Hippocampal formation (tissue), 2 donors: ENCODE measurements around the gene DNAJC5.

ENCODE experiments used
- DNase-seq, 2 donors: peaks; one replicate each; lab custom pipeline; 2025; lab: John Stamatoyannopoulos, UW

The DNAJC5 gene

GRCh38 chr20:63940472-63941266 is 45.7 kb downstream of the DNAJC5 start:
- DNase-seq = no peak

GRCh38 chr20:63941282-63942081 is 46.6 kb downstream of the DNAJC5 start:
- DNase-seq = no peak

- DNase-seq = no peak
Measured at GRCh38 chr20:63942250-63942951, 47.5 kb downstream of the DNAJC5 start.

GRCh38 chr20:63942969-63943807 is 48.3 kb downstream of the DNAJC5 start:
- no peak for DNase-seq

GRCh38 chr20:63943808-63944077 is 48.8 kb downstream of the DNAJC5 start:
- no peak for DNase-seq

- no peak for DNase-seq
Measured at GRCh38 chr20:63944078-63944941, 49.4 kb downstream of the DNAJC5 start.

GRCh38 chr20:63945031-63945658 is 50.2 kb downstream of the DNAJC5 start:
- DNase-seq = no peak

- DNase-seq = no peak
Measured at GRCh38 chr20:63945921-63946920, 51.3 kb downstream of the DNAJC5 start.

- DNase-seq = no peak
Measured at GRCh38 chr20:63946986-63947637, 52.2 kb downstream of the DNAJC5 start.

- DNase-seq = peak in 1 of 2 donors; percentile 42
Measured at GRCh38 chr20:63947638-63948456, 52.9 kb downstream of the DNAJC5 start.

GRCh38 chr20:63950701-63951397 is 55.9 kb downstream of the DNAJC5 start:
- DNase-seq = no peak

GRCh38 chr20:63951398-63952209 is 56.7 kb downstream of the DNAJC5 start:
- DNase-seq = no peak

GRCh38 chr20:63952210-63952535 is 57.2 kb downstream of the DNAJC5 start:
- DNase-seq = no peak

- no peak for DNase-seq
Measured at GRCh38 chr20:63952769-63953168, 57.8 kb downstream of the DNAJC5 start.

GRCh38 chr20:63953764-63954429 is 59.0 kb downstream of the DNAJC5 start:
- no peak for DNase-seq
